Fibroblast of skin of scalp (primary cell): ENCODE results near the gene JPT2.
A peak's percentile ranks its signal among the peaks of the same experiment; 100 is the strongest.

ENCODE experiments used
- DNase-seq: peaks from one replicate; pipeline ENCODE4 v3.0.0-alpha.2; 2013

JPT2 gene

GRCh38 chr16:1653023-1653422 lies 25.1 kb upstream of the JPT2 start:
- DNase-seq, result no peak

GRCh38 chr16:1654505-1655268 lies 23.4 kb upstream of the JPT2 start:
- no peak for DNase-seq

- DNase-seq, result no peak
Measured at GRCh38 chr16:1655269-1655807, 22.7 kb upstream of the JPT2 start.

- DNase-seq, result no peak
Measured at GRCh38 chr16:1655909-1656807, 21.9 kb upstream of the JPT2 start.

- DNase-seq, result no peak
Measured at GRCh38 chr16:1656808-1657617, 21.1 kb upstream of the JPT2 start.

- DNase-seq, result no peak
Measured at GRCh38 chr16:1657841-1658240, 20.2 kb upstream of the JPT2 start.

GRCh38 chr16:1659031-1659430 lies 19.0 kb upstream of the JPT2 start:
- DNase-seq, result no peak

- no peak for DNase-seq
Measured at GRCh38 chr16:1661826-1662225, 16.3 kb upstream of the JPT2 start.

- no peak for DNase-seq
Measured at GRCh38 chr16:1662543-1662942, 15.5 kb upstream of the JPT2 start.

GRCh38 chr16:1665829-1666228 lies 12.2 kb upstream of the JPT2 start:
- DNase-seq, result no peak

GRCh38 chr16:1666316-1666715 lies 11.8 kb upstream of the JPT2 start:
- DNase-seq, result no peak

- DNase-seq, result no peak
Measured at GRCh38 chr16:1667271-1667670, 10.8 kb upstream of the JPT2 start.

- DNase-seq, result no peak
Measured at GRCh38 chr16:1667916-1668315, 10.2 kb upstream of the JPT2 start.

GRCh38 chr16:1668612-1669319 lies 9.3 kb upstream of the JPT2 start:
- DNase-seq, result no peak

- DNase-seq, result no peak
Measured at GRCh38 chr16:1669698-1670097, 8.4 kb upstream of the JPT2 start.

- DNase-seq, result no peak
Measured at GRCh38 chr16:1670371-1670770, 7.7 kb upstream of the JPT2 start.

GRCh38 chr16:1670866-1671265 lies 7.2 kb upstream of the JPT2 start:
- DNase-seq, result no peak

GRCh38 chr16:1673424-1674151 lies 4.5 kb upstream of the JPT2 start:
- DNase-seq, result no peak

- no peak for DNase-seq
Measured at GRCh38 chr16:1674306-1674705, 3.8 kb upstream of the JPT2 start.

- peak; percentile 47 for DNase-seq
Measured at GRCh38 chr16:1674751-1675664, 3.1 kb upstream of the JPT2 start.
